NCI-H146 treated with DMSO at 0.1 percent for 48 hours (cell line): ENCODE measurements around the gene KBTBD12.
"Not testable (repeated sequence)": the region's sequence is repeated elsewhere in the genome, so short reads cannot be mapped to it uniquely, and the experiment has no call there.

Experiments
- DNase-seq: peaks from one replicate; lab custom pipeline; 2025; ENCODE audit not compliant: unreplicated experiment; lab: John Stamatoyannopoulos, UW

The KBTBD12 gene

GRCh38 chr3:127902486-127902885, 12.5 kb upstream of the KBTBD12 start:
- DNase-seq = no peak

- DNase-seq = no peak
Observed at GRCh38 chr3:127903611-127904375, 11.2 kb upstream of the KBTBD12 start.

GRCh38 chr3:127905556-127905955, 9.5 kb upstream of the KBTBD12 start:
- no peak for DNase-seq

- DNase-seq = not testable (repeated sequence)
Observed at GRCh38 chr3:127906653-127907052, 8.4 kb upstream of the KBTBD12 start.

GRCh38 chr3:127908202-127908601, 6.8 kb upstream of the KBTBD12 start:
- DNase-seq = no peak

GRCh38 chr3:127908951-127909350, 6.1 kb upstream of the KBTBD12 start:
- no peak for DNase-seq

GRCh38 chr3:127909646-127910045, 5.4 kb upstream of the KBTBD12 start:
- no peak for DNase-seq

- DNase-seq = no peak
Observed at GRCh38 chr3:127911421-127911931, 3.6 kb upstream of the KBTBD12 start.

- not testable (repeated sequence) for DNase-seq
Observed at GRCh38 chr3:127913841-127914240, 1.2 kb upstream of the KBTBD12 start.

- DNase-seq = no peak
Observed at GRCh38 chr3:127914584-127914983, 448 bp upstream of the KBTBD12 start.

- DNase-seq = no peak
Observed at GRCh38 chr3:127915937-127916493, 983 bp downstream of the KBTBD12 start.

- no peak for DNase-seq
Observed at GRCh38 chr3:127920738-127921137, 5.7 kb downstream of the KBTBD12 start.

- DNase-seq = no peak
Observed at GRCh38 chr3:127923611-127924010, 8.6 kb downstream of the KBTBD12 start.

- DNase-seq = no peak
Observed at GRCh38 chr3:127925384-127925783, 10.4 kb downstream of the KBTBD12 start.

- DNase-seq = no peak
Observed at GRCh38 chr3:127927829-127928604, 13.0 kb downstream of the KBTBD12 start.

- peak; percentile 51 for DNase-seq
Observed at GRCh38 chr3:127929818-127930413, 14.9 kb downstream of the KBTBD12 start.

- no peak for DNase-seq
Observed at GRCh38 chr3:127933396-127933795, 18.4 kb downstream of the KBTBD12 start.

GRCh38 chr3:127938800-127939199, 23.8 kb downstream of the KBTBD12 start:
- DNase-seq = no peak

- no peak for DNase-seq
Observed at GRCh38 chr3:127940116-127940515, 25.1 kb downstream of the KBTBD12 start.

GRCh38 chr3:127942613-127943012, 27.6 kb downstream of the KBTBD12 start:
- DNase-seq = no peak

GRCh38 chr3:127948211-127948610, 33.2 kb downstream of the KBTBD12 start:
- DNase-seq = no peak
